ENCODE results near the gene CD2AP.

- TF ChIP-seq CTCF (conservative IDR thresholded peaks at IDR 0.05): no peak
- no peak for TF ChIP-seq ZFX (IDR thresholded peaks at IDR 0.05)
Observed at GRCh38 chr6:47453372-47453936, 24.1 kb upstream of the CD2AP start.

All from C4-2B (cell line).